DMS153 (cell line): ENCODE results near the gene PRICKLE4.
A peak's percentile ranks its signal among the peaks of the same experiment; 100 is the strongest.

ENCODE experiments used
- DNase-seq: peaks from one replicate; lab custom pipeline; 2025; lab: John Stamatoyannopoulos, UW

PRICKLE4 gene

DNA sequence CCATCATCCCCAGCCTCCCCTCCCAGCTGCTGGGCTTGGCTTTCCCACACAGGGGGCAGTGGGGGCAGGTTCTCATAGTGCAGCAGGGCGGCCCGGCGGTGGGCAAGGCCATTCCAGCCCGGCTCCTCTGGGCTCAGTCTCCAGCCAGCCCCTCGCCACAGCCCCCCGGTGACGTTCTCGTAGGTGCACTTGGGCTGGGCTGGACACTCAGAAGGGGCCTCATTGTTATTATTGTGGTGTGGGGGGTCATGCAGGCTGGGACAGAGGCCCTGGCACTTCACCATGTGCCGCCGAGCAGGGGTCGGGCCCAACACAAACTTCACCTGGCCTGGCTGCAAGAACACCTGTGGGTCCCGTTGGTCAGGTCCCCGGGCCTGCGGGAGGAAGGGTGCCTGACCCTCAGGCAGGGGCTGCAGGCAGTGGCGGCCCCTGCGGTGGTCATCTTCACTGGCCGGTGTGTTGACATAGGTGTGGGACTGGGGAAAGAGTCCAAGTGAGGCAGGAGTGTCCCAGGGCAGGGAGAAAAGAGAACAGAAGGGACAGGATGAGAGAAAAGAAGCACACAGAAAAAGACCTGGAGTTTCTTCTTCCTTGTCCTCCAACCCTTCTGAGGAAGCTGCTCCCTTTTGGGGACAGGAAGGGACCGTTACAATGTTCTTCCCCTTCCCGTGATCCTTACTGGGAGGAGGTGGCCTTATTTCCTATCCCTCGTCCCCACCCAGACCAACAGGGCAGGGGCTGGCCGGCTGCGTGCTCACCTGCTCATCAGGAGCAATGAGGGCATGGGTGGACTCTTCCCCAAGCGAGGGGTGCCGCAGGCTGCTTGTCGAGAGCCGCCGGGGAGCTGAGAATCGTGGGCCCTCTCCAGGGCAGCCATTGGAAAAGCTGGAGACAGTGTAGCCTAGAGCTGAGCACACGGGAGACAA, 9.3 kb upstream of the PRICKLE4 start:
- no peak for DNase-seq

- no peak for DNase-seq
Observed at GRCh38 chr6:41774841-41775240, 5.7 kb upstream of the PRICKLE4 start.

- no peak for DNase-seq
Observed at GRCh38 chr6:41775293-41775882, 5.2 kb upstream of the PRICKLE4 start.

- no peak for DNase-seq
Observed at GRCh38 chr6:41777551-41778285, 2.9 kb upstream of the PRICKLE4 start.

- DNase-seq, result no peak
Observed at GRCh38 chr6:41778895-41779294, 1.7 kb upstream of the PRICKLE4 start.

GRCh38 chr6:41779336-41779735, 1.2 kb upstream of the PRICKLE4 start:
- DNase-seq, result no peak

- DNase-seq, result peak; percentile 86
Observed at GRCh38 chr6:41779788-41780550, 613 bp upstream of the PRICKLE4 start, which contains the start of gene FRS3. Gene FRS3 (minus strand): TSS chr6:41779900. CDS start chr6:41776987, 2,913 bp downstream.

- DNase-seq, result no peak
Observed at GRCh38 chr6:41781366-41781730, 766 bp downstream of the PRICKLE4 start.

DNA sequence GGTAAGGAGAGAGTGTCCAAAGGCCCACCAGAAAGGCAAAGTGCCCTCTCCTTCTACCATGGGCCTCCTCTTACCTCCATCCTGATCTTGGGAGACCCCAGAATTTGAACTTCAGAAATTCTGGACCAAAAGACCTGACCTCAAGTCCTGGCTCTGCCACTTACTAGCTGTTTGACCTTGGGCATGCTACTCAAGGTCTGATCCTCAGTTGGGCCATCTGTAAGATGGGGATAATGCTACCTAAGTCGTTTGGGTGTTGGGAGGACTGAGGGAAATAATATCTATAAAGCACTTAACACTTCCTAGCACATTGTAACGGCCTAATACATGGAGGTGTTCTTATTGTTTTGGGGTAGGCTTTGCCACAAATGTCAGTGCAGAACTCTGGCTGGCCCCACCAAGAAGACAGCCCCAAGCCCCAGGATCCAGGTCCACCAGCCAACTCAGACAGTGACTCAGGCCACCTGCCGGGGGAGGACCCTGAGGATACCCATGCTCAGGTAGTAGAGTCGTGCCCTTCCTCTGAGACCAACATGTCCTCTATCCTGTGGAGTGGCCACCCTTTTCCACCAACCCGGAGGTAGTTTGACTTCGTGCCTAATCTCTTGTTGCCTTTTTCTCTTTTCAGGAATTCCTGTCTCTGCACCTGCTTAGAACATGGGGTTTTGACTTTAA, 2.7 kb downstream of the PRICKLE4 start:
- no peak for DNase-seq

DNA sequence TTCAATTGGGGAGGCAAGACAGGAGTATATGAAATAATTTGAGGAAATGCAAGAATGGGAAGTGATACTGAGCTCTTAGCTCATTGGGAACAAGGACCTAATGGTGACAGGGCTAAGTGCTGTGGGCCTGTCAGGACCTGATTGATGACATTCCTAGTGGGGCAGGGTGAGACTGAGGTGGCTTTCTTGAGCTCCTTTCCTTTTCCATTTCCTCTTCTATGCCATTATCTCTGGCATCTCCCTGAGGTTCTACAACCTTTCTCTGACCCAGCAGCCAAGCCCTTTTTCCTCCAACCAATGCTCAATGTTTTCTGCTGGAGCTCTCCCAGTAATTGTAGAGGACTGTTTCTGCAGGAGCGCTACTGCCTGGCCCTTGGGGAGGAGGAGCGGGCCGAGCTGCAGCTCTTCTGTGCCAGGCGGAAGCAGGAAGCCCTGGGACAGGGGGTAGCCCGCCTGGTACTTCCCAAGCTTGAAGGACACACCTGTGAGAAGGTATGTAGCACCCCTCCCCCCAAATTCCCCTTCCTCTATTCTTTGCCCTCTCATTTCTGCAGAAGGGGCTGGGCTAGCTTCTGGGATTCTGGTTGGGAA, 4.1 kb downstream of the PRICKLE4 start:
- no peak for DNase-seq

GRCh38 chr6:41785254-41785653, 4.7 kb downstream of the PRICKLE4 start:
- no peak for DNase-seq

- no peak for DNase-seq
Observed at GRCh38 chr6:41785689-41786450, 5.3 kb downstream of the PRICKLE4 start.

DNA sequence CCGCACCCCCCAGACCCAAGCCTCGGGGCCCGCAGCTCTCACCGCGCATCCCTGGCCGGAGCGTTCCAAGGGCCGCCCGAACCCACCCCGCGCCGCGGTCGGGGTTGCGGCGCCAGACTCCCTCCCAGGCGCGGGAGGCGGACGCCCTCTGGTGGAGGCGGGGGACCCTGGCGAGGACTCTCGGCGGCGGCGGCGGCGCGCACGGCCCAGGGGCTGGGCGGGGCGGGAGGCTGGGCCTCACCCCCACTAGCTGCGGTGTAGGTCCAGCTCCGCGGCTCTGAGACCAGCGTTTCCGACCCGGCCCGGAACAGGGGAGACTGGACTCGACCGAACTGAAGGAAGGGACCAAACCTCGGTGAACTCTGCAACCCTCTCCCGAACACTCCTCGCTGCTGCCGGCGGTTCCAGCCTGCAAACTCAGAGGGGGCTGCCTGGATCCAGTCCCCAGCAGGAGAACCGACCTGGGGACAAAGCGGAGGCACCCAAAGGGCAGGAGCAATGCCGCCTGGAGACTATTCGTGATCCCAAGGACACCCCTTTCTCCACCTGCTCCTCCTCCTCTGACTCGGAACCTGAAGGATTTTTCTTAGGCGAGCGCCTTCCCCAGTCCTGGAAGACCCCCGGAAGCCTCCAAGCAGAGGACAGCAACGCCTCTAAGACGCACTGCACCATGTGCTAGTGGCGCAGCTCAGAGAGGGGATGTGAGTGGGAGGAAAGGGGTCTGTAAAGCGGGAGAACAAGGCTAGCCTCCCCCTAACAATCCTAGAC, 6.1 kb downstream of the PRICKLE4 start:
- DNase-seq, result peak; percentile 8

GRCh38 chr6:41787219-41787917, 6.8 kb downstream of the PRICKLE4 start, which contains the start of gene TOMM6:
Gene TOMM6 (plus strand): TSS chr6:41787694. CDS start chr6:41787698, 4 bp downstream.
- DNase-seq, result peak; percentile 84

DNA sequence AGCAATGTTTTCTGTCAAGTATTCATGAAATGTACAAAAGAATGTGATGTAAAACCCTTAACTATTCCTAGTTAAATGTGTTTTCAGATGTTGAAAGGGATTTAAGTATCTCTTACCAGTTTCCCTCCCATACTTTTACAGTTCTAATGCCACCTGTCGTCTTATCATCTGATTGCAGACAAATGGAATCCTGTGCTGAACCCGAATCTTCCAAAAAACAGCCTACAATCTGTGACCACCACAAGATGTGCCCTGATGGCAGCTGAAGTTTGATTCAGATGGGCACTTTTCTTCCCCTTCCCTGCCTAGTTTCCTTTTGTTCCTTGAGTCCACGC, 8.8 kb downstream of the PRICKLE4 start:
- no peak for DNase-seq

DNA sequence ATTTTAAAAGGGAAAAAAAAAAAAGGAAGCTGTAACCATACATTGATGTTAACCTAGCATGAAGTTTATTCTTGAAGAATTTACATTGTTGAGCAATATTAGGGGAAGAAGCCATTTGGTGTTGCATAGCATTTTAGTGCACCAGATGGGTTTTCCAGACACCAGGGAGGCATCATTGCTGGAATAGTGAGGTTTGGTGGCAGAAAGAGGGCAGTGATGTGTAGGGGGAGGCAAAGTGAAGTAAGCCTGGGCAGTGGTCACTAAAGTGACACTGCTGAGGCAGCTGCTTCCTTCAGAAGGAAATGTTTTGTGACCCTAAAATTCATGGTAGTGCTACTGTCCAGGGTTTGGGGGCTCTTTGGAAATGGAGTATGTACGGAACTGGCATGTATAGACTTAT, 9.5 kb downstream of the PRICKLE4 start:
- no peak for DNase-seq

DNA sequence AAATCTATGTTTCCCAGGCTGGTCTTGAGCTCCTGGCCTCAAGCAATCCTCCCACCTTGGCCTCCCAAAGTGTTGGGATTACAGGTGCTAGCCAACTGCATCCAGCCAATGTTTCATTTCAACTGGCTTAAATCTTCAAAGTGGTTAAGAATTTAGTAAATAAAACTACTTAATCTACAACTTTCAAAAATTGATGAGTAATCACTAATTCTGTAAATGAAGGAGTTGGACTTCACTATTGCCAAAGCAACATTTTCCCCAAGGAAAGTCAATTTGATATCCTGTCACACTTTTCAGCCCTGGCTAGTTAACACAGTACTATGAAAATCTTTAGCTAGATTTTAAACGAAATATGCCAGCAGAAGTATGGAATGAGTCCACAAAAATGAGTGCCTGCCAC, 10.7 kb downstream of the PRICKLE4 start:
- no peak for DNase-seq

- DNase-seq, result no peak
Observed at GRCh38 chr6:41791984-41792383, 11.4 kb downstream of the PRICKLE4 start.

DNA sequence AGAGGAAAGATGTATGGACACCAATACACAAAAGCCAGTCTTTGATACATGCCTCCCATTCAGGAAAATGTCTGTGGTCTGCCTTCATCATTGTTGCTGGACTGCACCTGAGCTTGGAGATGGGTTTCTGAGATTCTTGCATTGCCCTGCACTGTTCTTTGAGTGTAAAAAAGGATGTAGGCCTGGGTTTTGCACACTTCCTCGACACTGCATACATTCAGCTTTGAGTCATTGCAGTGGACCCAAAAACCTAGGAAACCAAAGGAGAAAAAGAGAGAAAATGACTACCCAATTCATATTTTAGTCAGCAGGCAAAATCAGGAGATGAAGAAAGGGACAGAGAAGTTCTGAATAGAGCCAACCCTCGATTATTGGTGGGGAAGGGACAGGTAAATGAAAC, 15.9 kb downstream of the PRICKLE4 start:
- no peak for DNase-seq
